GM18507 (cell line): ENCODE measurements around the gene EPB41L1.

Source experiments
- DNase-seq: peaks from one replicate; pipeline ENCODE4 v3.0.0; 2011; ENCODE audit warnings: low read depth; ENCODE audit not compliant: insufficient read length; ENCODE audit errors: extremely low spot score
- FAIRE-seq: peaks from 2 replicates; lab custom pipeline; 2011; peaks lifted over from hg19 to GRCh38; lab: Jason Lieb, UNC

EPB41L1 gene

GRCh38 chr20:36154700-36155628, at the start of gene EPB41L1:
Gene EPB41L1 (plus strand): TSS chr20:36154740. CDS start chr20:36173778, 19,038 bp downstream.
- DNase-seq (no peak), FAIRE-seq (no peak)

DNA sequence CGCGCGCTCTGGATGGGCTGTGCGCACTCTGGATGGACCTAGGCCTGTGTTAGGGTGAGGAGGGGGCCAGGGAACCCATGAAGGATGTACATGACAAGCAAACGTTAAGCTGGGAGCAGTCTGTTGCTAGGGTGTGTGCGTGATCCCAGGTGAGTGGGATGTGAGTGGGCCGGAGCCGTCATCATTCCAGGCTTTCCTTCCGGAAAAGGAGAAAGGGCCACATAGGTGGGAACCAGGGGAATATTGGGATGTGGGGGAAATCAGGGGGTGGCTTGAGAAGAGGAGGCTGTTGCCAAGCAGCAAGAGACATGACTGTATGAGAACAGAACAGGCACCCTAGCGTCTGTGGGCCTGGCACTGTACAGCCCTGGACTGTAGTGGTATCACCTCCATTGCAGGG, 49.7 kb upstream of the EPB41L1 start:
- no peak for DNase-seq
- FAIRE-seq, result no peak

DNA sequence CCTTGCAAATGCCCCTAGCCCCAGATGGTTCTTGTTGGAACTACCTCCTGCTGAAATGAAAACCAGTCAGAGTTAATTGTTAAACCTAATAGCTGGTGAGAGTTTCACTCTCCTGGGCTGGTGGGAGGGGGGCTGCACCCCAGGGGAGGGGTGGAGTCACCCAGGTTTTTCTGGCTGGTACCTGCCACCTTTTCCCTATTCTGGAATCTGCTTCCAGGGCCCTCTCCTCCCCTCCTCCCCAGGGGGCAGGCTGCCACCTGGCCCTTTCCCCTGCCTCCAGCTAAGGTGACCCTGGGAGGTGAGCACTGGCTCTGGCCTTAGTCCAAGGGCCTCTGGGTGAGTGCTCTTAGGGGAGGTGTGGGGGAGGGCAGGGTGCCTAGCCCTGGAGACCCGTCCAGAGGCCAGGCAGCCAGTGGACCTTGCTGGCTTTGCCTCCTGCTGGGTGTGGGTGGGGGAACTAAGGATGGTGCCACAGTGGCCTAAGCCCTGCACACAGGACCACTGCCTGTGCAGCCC, 48.8 kb upstream of the EPB41L1 start:
- FAIRE-seq, result peak; percentile 82
- no peak for DNase-seq

GRCh38 chr20:36106606-36107005, 47.9 kb upstream of the EPB41L1 start:
- FAIRE-seq (no peak), DNase-seq (no peak)

GRCh38 chr20:36107881-36108280, 46.7 kb upstream of the EPB41L1 start:
- FAIRE-seq, result no peak
- no peak for DNase-seq

GRCh38 chr20:36109251-36109947, 45.1 kb upstream of the EPB41L1 start:
- no peak for DNase-seq
- FAIRE-seq, result no peak

DNA sequence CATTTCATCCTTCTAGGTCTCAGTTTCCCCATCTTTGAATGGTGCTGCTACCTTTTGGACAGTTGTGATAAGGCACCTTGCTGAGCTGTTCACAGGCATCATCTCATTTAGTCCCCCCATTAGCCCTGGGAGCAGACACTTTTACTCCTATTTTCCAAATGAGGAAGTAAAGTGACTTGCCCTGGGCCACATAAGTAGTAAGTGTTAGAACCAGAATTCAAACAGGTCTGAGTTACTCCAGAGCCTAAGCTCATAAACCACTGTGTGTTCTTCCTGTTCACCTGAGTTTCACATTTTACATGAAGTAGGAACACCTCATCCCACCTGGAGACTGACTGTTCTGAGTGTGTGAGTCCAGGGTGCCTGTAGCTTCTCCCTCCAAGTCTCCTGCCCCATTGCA, 43.5 kb upstream of the EPB41L1 start:
- no peak for DNase-seq
- FAIRE-seq, result no peak

DNA sequence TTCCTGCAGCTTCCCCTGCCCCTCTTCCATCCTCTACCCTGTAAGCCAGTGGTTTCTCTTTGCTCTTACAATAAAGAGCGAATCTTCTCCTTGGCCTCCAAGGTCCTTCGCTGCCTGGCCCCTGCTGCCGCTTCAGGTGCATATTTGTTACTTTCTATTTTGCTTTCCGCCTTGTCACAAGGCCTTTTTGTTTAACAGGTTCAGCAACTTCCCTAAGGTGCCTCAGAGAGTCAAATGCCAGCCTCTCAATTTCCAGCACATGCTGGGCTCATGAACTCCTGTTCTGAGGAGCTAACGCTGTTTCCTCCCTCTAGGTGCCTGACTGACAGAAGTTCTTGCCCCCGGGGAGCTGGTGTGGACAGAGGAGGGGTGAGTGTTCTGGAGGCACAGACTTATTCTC, 42.4 kb upstream of the EPB41L1 start:
- DNase-seq (no peak), FAIRE-seq (no peak)

- FAIRE-seq (no peak), DNase-seq (no peak)
Observed at GRCh38 chr20:36113036-36113435, 41.5 kb upstream of the EPB41L1 start.

DNA sequence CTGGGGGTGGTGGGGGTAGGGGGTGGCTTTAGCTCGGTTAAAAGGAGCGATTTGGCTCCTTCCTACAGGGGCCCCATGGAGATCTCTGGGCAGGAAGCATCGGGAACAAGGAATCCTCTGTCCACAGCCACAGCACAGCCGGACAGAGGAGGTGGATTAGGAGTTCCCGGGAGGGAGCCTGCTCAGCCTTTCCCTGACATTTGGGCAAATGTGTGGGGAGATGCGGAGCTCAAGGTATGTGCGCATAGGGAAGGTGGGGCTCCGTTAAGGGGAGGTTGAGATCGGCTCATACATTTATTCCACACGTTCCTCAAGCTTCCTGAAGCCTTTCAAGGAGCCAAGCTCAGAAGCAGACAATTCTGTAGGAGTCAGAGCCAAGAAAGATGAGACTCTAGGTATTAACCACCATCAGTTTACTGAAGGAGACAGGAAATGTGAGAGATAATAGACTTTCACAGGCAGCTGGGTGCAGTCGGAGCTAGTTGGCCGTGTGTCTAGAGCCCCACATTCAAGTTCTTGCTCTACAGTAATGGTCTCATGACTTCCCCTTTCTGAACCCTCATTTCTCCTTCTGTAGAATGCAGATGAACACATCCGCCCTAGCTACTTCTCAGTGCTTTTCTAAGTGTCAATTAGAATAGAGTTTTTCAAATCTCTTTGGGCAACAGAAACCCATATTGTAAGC, 40.8 kb upstream of the EPB41L1 start:
- DNase-seq (no peak), FAIRE-seq (peak; percentile 62)

DNA sequence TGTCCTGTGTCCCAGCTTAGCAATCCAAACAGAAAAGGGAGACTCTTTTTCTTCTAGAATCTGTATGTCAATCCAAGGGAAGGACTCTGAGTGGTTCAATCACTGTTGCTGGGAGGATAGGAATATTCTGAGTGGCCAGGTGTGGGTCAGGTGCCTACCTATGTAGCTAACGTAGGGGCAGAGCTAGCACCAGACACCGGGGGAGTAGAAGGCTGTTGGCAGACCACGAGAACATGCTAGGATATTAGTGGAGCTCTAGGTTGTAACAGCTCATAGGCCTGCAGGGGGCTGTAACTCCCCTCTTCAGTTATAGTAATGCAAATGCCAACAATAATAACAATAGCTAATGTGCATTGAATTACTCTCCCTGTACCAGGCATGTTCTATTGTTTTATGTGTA, 39.8 kb upstream of the EPB41L1 start:
- FAIRE-seq, result no peak
- DNase-seq, result no peak

GRCh38 chr20:36115925-36116324, 38.6 kb upstream of the EPB41L1 start:
- no peak for FAIRE-seq
- DNase-seq, result no peak

- no peak for FAIRE-seq
- no peak for DNase-seq
Observed at GRCh38 chr20:36116807-36117441, 37.6 kb upstream of the EPB41L1 start.

- FAIRE-seq, result no peak
Observed at GRCh38 chr20:36117638-36118037, 36.9 kb upstream of the EPB41L1 start.

GRCh38 chr20:36118371-36118770, 36.2 kb upstream of the EPB41L1 start:
- DNase-seq (no peak), FAIRE-seq (no peak)

More at GRCh38 chr20:36117638-36118037, 36.9 kb upstream of the EPB41L1 start:
- DNase-seq, result no peak

- FAIRE-seq, result no peak
- no peak for DNase-seq
Observed at GRCh38 chr20:36119537-36119936, 35.0 kb upstream of the EPB41L1 start.

DNA sequence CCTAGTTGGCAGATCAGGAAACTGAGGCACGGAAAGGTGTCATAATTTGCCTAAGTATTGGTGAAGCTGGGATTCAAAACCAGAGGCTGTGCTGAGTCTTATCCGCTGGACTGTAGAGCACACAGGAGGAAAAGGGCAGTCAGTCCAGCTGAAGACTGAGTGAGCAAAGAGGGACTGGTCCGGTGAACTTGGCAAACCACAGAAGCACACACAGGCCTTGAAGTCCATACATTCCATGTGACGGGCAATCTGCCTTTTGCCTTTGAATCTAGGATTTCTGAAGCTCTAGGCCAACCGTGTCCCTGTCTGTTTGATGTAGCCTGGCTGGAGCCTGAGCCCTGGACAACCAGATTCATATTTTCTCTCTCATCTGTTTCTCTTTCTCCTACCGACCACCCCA, 34.3 kb upstream of the EPB41L1 start:
- FAIRE-seq, result no peak
- DNase-seq, result no peak

- FAIRE-seq, result no peak
- no peak for DNase-seq
Observed at GRCh38 chr20:36120991-36121390, 33.5 kb upstream of the EPB41L1 start.
